Endothelial cell of umbilical vein (primary cell): ENCODE results near the gene ENO2.

ENCODE experiments used
- EZH2 ChIP-seq: IDR thresholded peaks from 2 replicates; pipeline ENCODE4 v1.6.1; 2012; ENCODE audit warnings: borderline replicate concordance, low read depth, mild to moderate bottlenecking, moderate library complexity, low read length, inconsistent platforms; ENCODE audit not compliant: severe bottlenecking
- FOS ChIP-seq: IDR thresholded peaks from 2 replicates; pipeline ENCODE4 v1.6.1; 2011; ENCODE audit warnings: mild to moderate bottlenecking, low read length, moderate library complexity, borderline replicate concordance; ENCODE audit not compliant: insufficient read depth
- MYC ChIP-seq: IDR thresholded peaks from one replicate; pipeline ENCODE4 v1.6.1; 2011; ENCODE audit warnings: mild to moderate bottlenecking, low read depth, low read length
- POLR2A ChIP-seq: IDR thresholded peaks from 2 replicates; pipeline ENCODE4 v1.6.1; 2012; ENCODE audit warnings: low read depth, mild to moderate bottlenecking, control low read depth, low read length
- POLR2AphosphoS5 ChIP-seq: IDR thresholded peaks from 2 replicates; pipeline ENCODE4 v1.6.1; 2012; ENCODE audit warnings: low read depth, mild to moderate bottlenecking, control low read depth, low read length, moderate library complexity; ENCODE audit not compliant: insufficient read depth
- TF ChIP-seq, protein P1 (sequence below), 2 donors: IDR thresholded peaks; 1 replicate in 1 of 2; 2 replicates in 1 of 2; pipeline ENCODE4 v1.5.1; 2011; ENCODE audit warnings: low read length in 2 of 2, mild to moderate bottlenecking in 2 of 2, moderate library complexity in 2 of 2, control low read depth in 1 of 2, inconsistent platforms in 1 of 2, low read depth in 1 of 2; ENCODE audit not compliant: insufficient read depth in 1 of 2; ENCODE audit errors: extremely low read depth in 1 of 2

- no peak for TF ChIP-seq EZH2
- no peak for TF ChIP-seq POLR2AphosphoS5
- no peak for TF ChIP-seq FOS
- TF ChIP-seq, protein P1, sequence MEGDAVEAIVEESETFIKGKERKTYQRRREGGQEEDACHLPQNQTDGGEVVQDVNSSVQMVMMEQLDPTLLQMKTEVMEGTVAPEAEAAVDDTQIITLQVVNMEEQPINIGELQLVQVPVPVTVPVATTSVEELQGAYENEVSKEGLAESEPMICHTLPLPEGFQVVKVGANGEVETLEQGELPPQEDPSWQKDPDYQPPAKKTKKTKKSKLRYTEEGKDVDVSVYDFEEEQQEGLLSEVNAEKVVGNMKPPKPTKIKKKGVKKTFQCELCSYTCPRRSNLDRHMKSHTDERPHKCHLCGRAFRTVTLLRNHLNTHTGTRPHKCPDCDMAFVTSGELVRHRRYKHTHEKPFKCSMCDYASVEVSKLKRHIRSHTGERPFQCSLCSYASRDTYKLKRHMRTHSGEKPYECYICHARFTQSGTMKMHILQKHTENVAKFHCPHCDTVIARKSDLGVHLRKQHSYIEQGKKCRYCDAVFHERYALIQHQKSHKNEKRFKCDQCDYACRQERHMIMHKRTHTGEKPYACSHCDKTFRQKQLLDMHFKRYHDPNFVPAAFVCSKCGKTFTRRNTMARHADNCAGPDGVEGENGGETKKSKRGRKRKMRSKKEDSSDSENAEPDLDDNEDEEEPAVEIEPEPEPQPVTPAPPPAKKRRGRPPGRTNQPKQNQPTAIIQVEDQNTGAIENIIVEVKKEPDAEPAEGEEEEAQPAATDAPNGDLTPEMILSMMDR (IDR thresholded peaks at IDR 0.05; ENCODE audit: extremely low read depth in 1 of 2, insufficient read depth in 1 of 2, low read depth in 1 of 2, low read length in 2 of 2), result no peak
- no peak for TF ChIP-seq POLR2A
- TF ChIP-seq MYC, result no peak
These were observed 31.1 kb upstream of the ENO2 start for GRCh38 chr12:6883252-6883651.
